ENCODE results near the gene ZC3H18. TPM values are rescaled to one million over a fixed set of nuclear protein-coding genes. Genes with fewer than 3 reads are reported as not detected.

The ZC3H18 gene
- total RNA-seq, 1 experiment from 2014 or later, result 11.8 TPM

DNA sequence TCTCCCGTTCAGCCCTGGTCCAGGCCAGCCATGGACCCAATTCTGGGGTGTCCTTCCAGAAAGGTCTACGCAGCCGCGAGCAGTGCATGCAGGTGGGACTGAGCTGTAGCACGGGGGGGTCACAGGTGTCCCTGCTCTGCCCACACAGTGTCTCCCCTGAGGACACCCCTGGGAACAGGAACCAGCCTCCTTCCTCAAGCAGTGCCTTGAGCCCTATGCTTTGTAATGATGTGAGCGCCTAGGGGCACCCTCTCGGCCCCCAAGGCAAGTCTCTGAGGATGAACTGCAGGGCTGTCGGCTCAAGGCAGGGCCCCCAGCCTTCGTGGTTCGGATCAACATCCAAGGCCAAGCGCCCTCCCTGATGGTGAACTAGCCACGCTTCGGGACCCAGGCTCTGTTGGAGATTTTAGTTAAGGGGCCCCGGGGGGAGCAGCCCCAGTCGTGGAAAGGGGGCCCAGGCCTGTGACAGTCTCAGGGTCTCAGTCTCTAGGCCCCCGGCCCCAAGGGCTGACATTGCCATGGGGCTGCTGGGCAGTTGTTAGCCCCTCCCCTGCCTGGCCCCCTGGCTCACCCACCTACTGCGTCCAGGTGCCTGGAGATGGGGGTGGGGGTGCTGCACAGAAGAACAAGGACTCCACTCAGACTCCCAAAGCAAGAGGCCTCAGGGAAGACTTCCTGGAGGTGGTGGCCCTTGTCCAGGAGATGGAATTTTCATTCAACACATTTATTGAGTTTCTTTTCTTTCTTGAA is 70.5 kb downstream of the ZC3H18 start:
- ATAC-seq, result no peak
- no peak overlapping the region for H3K9ac ChIP-seq (ENCODE audit: low read length)
- no peaks in the 10 kb centered on the region for H3K27me3 ChIP-seq (ENCODE audit: low read length)
- no peak for DNase-seq
- H3K27ac ChIP-seq (ENCODE audit: low read length), result no peak overlapping the region
- H3F3A ChIP-seq (ENCODE audit: low read length, unreplicated experiment), result no peaks in the 10 kb centered on the region
- no peaks in the 10 kb centered on the region for H3K79me2 ChIP-seq (ENCODE audit: low read length)
- no peak overlapping the region for H3K4me3 ChIP-seq (ENCODE audit: low read length)
- H3K9me3 ChIP-seq (ENCODE audit: low read length), result no peaks in the 10 kb centered on the region
- no peak overlapping the region for H3K4me2 ChIP-seq (ENCODE audit: low read length)
- no TSS peak for BruUV-seq (replicated peaks)
- no peaks in the 10 kb centered on the region for H3K36me3 ChIP-seq (ENCODE audit: low read depth, low read length)
- H3K4me1 ChIP-seq (ENCODE audit: insufficient read depth, low read length), result 0 out of 2 replicates have a peak, but pooled peaks cover 4% of the 10 kb centered on the region
- intact Hi-C loops (cut with micrococcal nuclease), result no loop called here
- H4K20me1 ChIP-seq (ENCODE audit: low read length), result no peaks in the 10 kb centered on the region
- TF ChIP-seq, protein P1, sequence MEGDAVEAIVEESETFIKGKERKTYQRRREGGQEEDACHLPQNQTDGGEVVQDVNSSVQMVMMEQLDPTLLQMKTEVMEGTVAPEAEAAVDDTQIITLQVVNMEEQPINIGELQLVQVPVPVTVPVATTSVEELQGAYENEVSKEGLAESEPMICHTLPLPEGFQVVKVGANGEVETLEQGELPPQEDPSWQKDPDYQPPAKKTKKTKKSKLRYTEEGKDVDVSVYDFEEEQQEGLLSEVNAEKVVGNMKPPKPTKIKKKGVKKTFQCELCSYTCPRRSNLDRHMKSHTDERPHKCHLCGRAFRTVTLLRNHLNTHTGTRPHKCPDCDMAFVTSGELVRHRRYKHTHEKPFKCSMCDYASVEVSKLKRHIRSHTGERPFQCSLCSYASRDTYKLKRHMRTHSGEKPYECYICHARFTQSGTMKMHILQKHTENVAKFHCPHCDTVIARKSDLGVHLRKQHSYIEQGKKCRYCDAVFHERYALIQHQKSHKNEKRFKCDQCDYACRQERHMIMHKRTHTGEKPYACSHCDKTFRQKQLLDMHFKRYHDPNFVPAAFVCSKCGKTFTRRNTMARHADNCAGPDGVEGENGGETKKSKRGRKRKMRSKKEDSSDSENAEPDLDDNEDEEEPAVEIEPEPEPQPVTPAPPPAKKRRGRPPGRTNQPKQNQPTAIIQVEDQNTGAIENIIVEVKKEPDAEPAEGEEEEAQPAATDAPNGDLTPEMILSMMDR (conservative IDR thresholded peaks at IDR 0.05; ENCODE audit: low read depth, low read length), result no peak
- TF ChIP-seq EZH2 (IDR thresholded peaks at IDR 0.05; ENCODE audit: low read length, unreplicated experiment) (no peak), EZH2phosphoT487 (IDR thresholded peaks at IDR 0.05; ENCODE audit: borderline replicate concordance, low read length) (no peak)
- ChIA-PET POLR2A (ENCODE audit: unreplicated experiment) (no interaction called here), CTCF (no interaction called here)
- H3K9me2 ChIP-seq (replicated peaks; ENCODE audit: low read length), result no peaks in the 10 kb centered on the region
- no peak overlapping the region for H2AFZ ChIP-seq (ENCODE audit: low read length)

DNA sequence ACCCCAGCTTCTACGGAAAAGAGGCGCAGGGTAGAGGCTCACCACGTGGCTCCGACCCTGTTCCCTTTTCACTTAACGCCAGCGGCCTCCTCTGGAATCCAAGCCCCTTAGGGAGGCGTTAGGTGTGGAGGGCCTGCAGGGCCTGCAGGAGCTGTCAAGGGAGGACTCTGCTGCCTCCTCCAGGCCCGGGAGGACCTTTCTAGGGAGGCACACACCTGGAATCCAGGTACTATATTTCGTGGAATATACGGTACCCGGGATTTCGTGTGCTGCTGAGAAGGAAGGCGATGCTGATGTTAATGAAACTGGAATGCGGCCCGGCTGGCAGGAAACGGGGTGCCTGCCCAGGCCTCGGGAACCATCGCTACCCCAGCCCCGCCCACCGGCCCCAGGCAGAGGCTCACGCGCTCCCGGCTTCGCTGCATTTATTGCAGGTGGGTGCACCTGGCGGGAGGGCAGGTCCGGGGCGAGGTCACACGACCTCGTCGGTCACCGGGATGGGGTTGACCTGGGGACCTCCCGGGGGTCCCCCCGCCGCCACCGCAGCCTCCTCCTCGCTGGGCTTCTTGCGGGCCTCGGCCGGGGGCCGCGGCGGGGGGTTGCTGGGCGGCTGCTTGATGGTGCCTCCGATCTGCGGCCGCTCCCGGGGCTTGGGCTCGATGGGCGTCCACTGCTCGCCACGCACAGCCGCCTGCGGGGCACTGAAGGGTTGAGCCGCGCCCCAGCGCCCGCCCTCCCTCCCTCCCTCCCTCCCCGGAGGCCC is 72.9 kb downstream of the ZC3H18 start:
- Histone ChIP-seq H3K79me2 (ENCODE audit: low read length) (no peaks in the 10 kb centered on the region), H3K9me3 (ENCODE audit: low read length) (no peaks in the 10 kb centered on the region), H3K9me2 (replicated peaks; ENCODE audit: low read length) (no peaks in the 10 kb centered on the region), H3K36me3 (ENCODE audit: low read depth, low read length) (no peaks in the 10 kb centered on the region), H3K27ac (ENCODE audit: low read length) (no peak overlapping the region), H3K9ac (ENCODE audit: low read length) (no peak overlapping the region), H3F3A (ENCODE audit: low read length, unreplicated experiment) (no peaks in the 10 kb centered on the region), H3K4me1 (ENCODE audit: insufficient read depth, low read length) (0 out of 2 replicates have a peak, but pooled peaks cover 4% of the 10 kb centered on the region), H2AFZ (ENCODE audit: low read length) (no peak overlapping the region), H3K27me3 (ENCODE audit: low read length) (no peaks in the 10 kb centered on the region), H4K20me1 (ENCODE audit: low read length) (no peaks in the 10 kb centered on the region), H3K4me2 (ENCODE audit: low read length) (no peak overlapping the region), H3K4me3 (ENCODE audit: low read length) (no peak overlapping the region)
- TF ChIP-seq, protein P1 (conservative IDR thresholded peaks at IDR 0.05; ENCODE audit: low read depth, low read length), result no peak
- TF ChIP-seq EZH2phosphoT487 (IDR thresholded peaks at IDR 0.05; ENCODE audit: borderline replicate concordance, low read length), result no peak
- no peak for TF ChIP-seq EZH2 (IDR thresholded peaks at IDR 0.05; ENCODE audit: low read length, unreplicated experiment)
- ChIA-PET POLR2A (ENCODE audit: unreplicated experiment) (no interaction called here), CTCF (no interaction called here)
- intact Hi-C loops (cut with micrococcal nuclease), result no loop called here
- no TSS peak for BruUV-seq (replicated peaks)
- ATAC-seq (no peak), DNase-seq (no peak)

DNA sequence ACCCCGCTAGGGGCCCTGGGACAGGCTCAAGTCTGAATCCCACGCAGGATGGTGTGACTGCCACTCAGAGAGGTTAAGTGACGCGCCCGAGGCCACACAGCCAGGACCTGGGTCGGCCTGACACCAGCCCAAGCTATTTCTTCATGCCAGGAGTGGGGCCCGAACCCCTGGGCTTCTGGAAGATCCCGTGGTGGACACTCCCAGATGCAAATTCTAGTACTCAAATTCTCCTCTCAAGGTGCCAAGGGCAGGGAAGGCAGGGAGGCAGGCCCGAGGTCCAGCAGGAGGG is 73.4 kb downstream of the ZC3H18 start:
- Histone ChIP-seq H3K4me3 (ENCODE audit: low read length) (no peak overlapping the region), H3K4me1 (ENCODE audit: insufficient read depth, low read length) (0 out of 2 replicates have a peak, but pooled peaks cover under 1% of the 10 kb centered on the region), H3F3A (ENCODE audit: low read length, unreplicated experiment) (no peaks in the 10 kb centered on the region), H3K27ac (ENCODE audit: low read length) (no peak overlapping the region), H4K20me1 (ENCODE audit: low read length) (no peaks in the 10 kb centered on the region), H3K79me2 (ENCODE audit: low read length) (no peaks in the 10 kb centered on the region), H3K9me2 (replicated peaks; ENCODE audit: low read length) (no peaks in the 10 kb centered on the region), H3K36me3 (ENCODE audit: low read depth, low read length) (no peaks in the 10 kb centered on the region), H2AFZ (ENCODE audit: low read length) (no peak overlapping the region), H3K27me3 (ENCODE audit: low read length) (no peaks in the 10 kb centered on the region), H3K9ac (ENCODE audit: low read length) (no peak overlapping the region), H3K9me3 (ENCODE audit: low read length) (no peaks in the 10 kb centered on the region), H3K4me2 (ENCODE audit: low read length) (no peak overlapping the region)
- DNase-seq, result no peak
- ATAC-seq, result no peak
- no peak for TF ChIP-seq EZH2 (IDR thresholded peaks at IDR 0.05; ENCODE audit: low read length, unreplicated experiment)
- TF ChIP-seq, protein P1 (conservative IDR thresholded peaks at IDR 0.05; ENCODE audit: low read depth, low read length), result no peak
- TF ChIP-seq EZH2phosphoT487 (IDR thresholded peaks at IDR 0.05; ENCODE audit: borderline replicate concordance, low read length), result no peak
- ChIA-PET CTCF (no interaction called here), POLR2A (ENCODE audit: unreplicated experiment) (no interaction called here)
- intact Hi-C loops (cut with micrococcal nuclease), result no loop called here
- no TSS peak for BruUV-seq (replicated peaks)
